HepG2 (cell line): ENCODE data around the gene ANKS1B. TPM values are rescaled to one million over a fixed set of nuclear protein-coding genes. Genes with fewer than 3 reads are reported as not detected.

Experiments
- ATAC-seq: fragments of 200-7000 bp; cut with Tn5 transposase; 3 replicates; pipeline ENCODE4 v1.9.1; 2020; ENCODE audit warnings: mild to moderate bottlenecking, moderate library complexity
- BruUV-seq: library from RNA; stranded (reverse); fragments of 400-500 nt; replicated peaks from 2 replicates; lab custom pipeline; 2021; lab: Mats Ljungman, UMichigan
- CTCF ChIA-PET: fragments of 300-600 bp; formaldehyde crosslinking; extraction: SDS; loops from one replicate; lab custom pipeline; 2021; ENCODE audit warnings: low total read pairs, inconsistent platforms, low intra/inter-chr PET ratio; lab: Yijun Ruan, JAX
- POLR2A ChIA-PET: fragments of 350-600 bp; sonication (Branson Sonifier 250); formaldehyde crosslinking; loops from one replicate; lab custom pipeline; 2020; ENCODE audit warnings: antibody characterized with exemption, inconsistent platforms; lab: Yijun Ruan, JAX
- DNase-seq: peaks from one replicate; pipeline ENCODE4 v3.0.0-alpha.2; 2015; ENCODE audit warnings: low spot score
- FAIRE-seq: peaks from 3 replicates; lab custom pipeline; 2011; peaks lifted over from hg19 to GRCh38; lab: Jason Lieb, UNC
- H2AFZ ChIP-seq: one replicate; pipeline ENCODE4 v1.6.1; 2011; ENCODE audit warnings: low read length, inconsistent platforms
- H3K27ac ChIP-seq: fragments of 300-600 bp; 3 replicates; pipeline ENCODE4 v1.8.0; 2011; ENCODE audit warnings: mixed run types, mild to moderate bottlenecking, mixed read lengths, low read length, inconsistent platforms; ENCODE audit not compliant: insufficient read depth; ENCODE audit errors: extremely low read length
- H3K27me3 ChIP-seq, 2 experiments: fragments of 200-600 bp in 1 of 2; 2 replicates in 1 of 2; 3 replicates in 1 of 2; pipeline versions ENCODE4 v1.6.0 to v1.8.0; 2011; ENCODE audit warnings: low read length in 2 of 2, mild to moderate bottlenecking in 2 of 2, moderate library complexity in 2 of 2, inconsistent platforms in 1 of 2; ENCODE audit not compliant: insufficient read depth in 2 of 2, control insufficient read depth in 1 of 2
- H3K36me3 ChIP-seq, 2 experiments: fragments of 200-600 bp in 1 of 2; replicated peaks in 1 of 2; 2 replicates in 1 of 2; 3 replicates in 1 of 2; pipeline versions ENCODE4 v1.5.1 to v1.8.0; 2011; ENCODE audit warnings: low read length in 2 of 2, inconsistent platforms in 1 of 2; ENCODE audit not compliant: insufficient read depth in 2 of 2, control insufficient read depth in 1 of 2
- H3K4me1 ChIP-seq: 2 replicates; pipeline ENCODE4 v1.5.1; 2012; ENCODE audit warnings: low read length, inconsistent platforms; ENCODE audit not compliant: insufficient read depth
- H3K4me2 ChIP-seq: 2 replicates; pipeline ENCODE4 v1.6.0; 2011; ENCODE audit warnings: low read depth, low read length, inconsistent platforms
- H3K4me3 ChIP-seq, 3 experiments: fragments of 200-600 bp in 1 of 3; sonication (generic), shearing (Covaris generic) in 1 of 3; replicated peaks in 1 of 3; 2 replicates each; pipeline ENCODE4 v1.5.1; 2011 to 2016; ENCODE audit warnings: low read length in 3 of 3, inconsistent platforms in 2 of 3, low read depth in 2 of 3, mild to moderate bottlenecking in 2 of 3, control low read depth in 1 of 3, mixed read lengths in 1 of 3; ENCODE audit not compliant: insufficient read depth in 1 of 3
- H3K79me2 ChIP-seq: one replicate; pipeline ENCODE4 v1.6.1; 2011; ENCODE audit warnings: low read length, inconsistent platforms; ENCODE audit not compliant: insufficient read depth
- H3K9ac ChIP-seq: 2 replicates; pipeline ENCODE4 v1.6.0; 2011; ENCODE audit warnings: mild to moderate bottlenecking, low read depth, low read length, inconsistent platforms; ENCODE audit not compliant: insufficient read depth
- H3K9me3 ChIP-seq: 2 replicates; pipeline ENCODE4 v1.5.1; 2012; ENCODE audit warnings: mild to moderate bottlenecking, low read length
- H4K20me1 ChIP-seq: 2 replicates; pipeline ENCODE4 v1.6.0; 2011; ENCODE audit warnings: inconsistent platforms, mild to moderate bottlenecking, low read length, moderate library complexity; ENCODE audit not compliant: insufficient read depth
- AGO2 ChIP-seq: fragments of 200-400 bp; formaldehyde crosslinking; optimal IDR thresholded peaks from 2 replicates; pipeline ENCODE3; 2017; ENCODE audit warnings: mild to moderate bottlenecking, low read depth, low read length, moderate library complexity
- CEBPB ChIP-seq: IDR thresholded peaks from 2 replicates; pipeline ENCODE4 v1.6.1; 2011; ENCODE audit warnings: low read depth, low read length, improper control_type of control experiment, borderline replicate concordance
- ZHX2 ChIP-seq, 2 experiments: sonication (generic) in 1 of 2; formaldehyde crosslinking in 1 of 2; IDR thresholded peaks; 2 replicates each; pipeline versions ENCODE4 v1.6.1 to v1.9.0; 2014 to 2022; ENCODE audit warnings: antibody characterized with exemption in 1 of 2, borderline replicate concordance in 1 of 2, inconsistent platforms in 1 of 2, low read depth in 1 of 2, missing genetic modification reagents in 1 of 2
- ZNF12 ChIP-seq: sonication (generic); formaldehyde crosslinking; IDR thresholded peaks from 2 replicates; pipeline ENCODE4 v1.5.0; 2020; ENCODE audit warnings: missing genetic modification reagents
- ZNF143 ChIP-seq: sonication (generic); formaldehyde crosslinking; IDR thresholded peaks from 2 replicates; pipeline ENCODE4 v1.4.0; 2020; ENCODE audit warnings: missing genetic modification reagents
- ZNF615 ChIP-seq: sonication (generic); formaldehyde crosslinking; IDR thresholded peaks from 2 replicates; pipeline ENCODE4 v1.5.0; 2020; ENCODE audit warnings: mild to moderate bottlenecking, missing genetic modification reagents, borderline replicate concordance
- WGBS: methylation state at CpG from one replicate; pipeline ENCODE4 v1.1.6; 2017; ENCODE audit warnings: low lambda C conversion rate; 5-methylcytosine and 5-hydroxymethylcytosine counted together
- in situ Hi-C: cut with HindIII; loops from 2 replicates; pipeline ENCODE4 v1.10.0; 2017; ENCODE audit warnings: low pct_unique_long_range_greater_than_20kb; ENCODE audit not compliant: extremely low pct_ligation_motif_present
- intact Hi-C: fragments of 100-400 bp; cut with micrococcal nuclease; formaldehyde crosslinking; loops from one replicate; pipeline ENCODE4 v1.10.0; 2022; ENCODE audit not compliant: unreplicated experiment
- polyA plus RNA-seq, 8 experiments: library from polyadenylated mRNA; depleted of rRNA in 3 of 8; stranded (reverse) in 7 of 8; unstranded in 1 of 8; fragments of >200 nt; fragmentation: Illumina TruSeq in 4 of 8; extraction: Trizol in 4 of 8; gene quantifications; 2 replicates each; pipeline versions ENCODE4 v1.2.1 to v1.2.3, GENCODE V29; 2011 to 2016; ENCODE audit warnings: low read depth in 4 of 8, missing spikeins in 1 of 8, mixed read lengths in 1 of 8; ENCODE audit not compliant: insufficient read depth in 1 of 8
- total RNA-seq, 5 experiments: library from RNA; depleted of rRNA; stranded (reverse); fragments of >200 nt; fragmentation: Illumina TruSeq; extraction: Trizol; gene quantifications; 2 replicates each; pipeline ENCODE4 v1.2.3, GENCODE V29; 2016; ENCODE audit warnings: low read depth in 1 of 5

ANKS1B gene
- total and polyA plus RNA-seq, 2 of the 13 experiments (the other 11 are each of a cell fraction or from before 2014, with no cell fraction given): 0.15 TPM; not detected in 1

GRCh38 chr12:99146185-99146584, 838.6 kb downstream of the ANKS1B start:
- no peak overlapping the region for H3K27ac ChIP-seq
- ATAC-seq: no peak
- 15% methylated on average over 5 of the region's 5 CpGs for WGBS
- H4K20me1 ChIP-seq: no peaks in the 10 kb centered on the region
- no peaks in the 10 kb centered on the region for H3K36me3 ChIP-seq
- no peaks in the 10 kb centered on the region for H3K27me3 ChIP-seq
- POLR2A ChIA-PET: no interaction called here
- no peak overlapping the region for H2AFZ ChIP-seq
- no peaks in the 10 kb centered on the region for H3K4me1 ChIP-seq
- peak overlapping the region; percentile 14; the same call in 1 of the 2 replicates for H3K4me2 ChIP-seq
- TF ChIP-seq CEBPB: 0 out of 2 replicates have a peak, but pooled peaks have one; percentile 8
- no peak for TF ChIP-seq AGO2
- TF ChIP-seq ZNF143 (CRISPR knock-in tag): no peak
- no peak for TF ChIP-seq ZNF12 (CRISPR knock-in tag)
- TF ChIP-seq ZNF615: no peak
- TF ChIP-seq ZHX2 (IDR thresholded peaks at IDR 0.05; ENCODE audit: low read depth): no peak
- no peak for TF ChIP-seq ZHX2 (CRISPR knock-in tag; IDR thresholded peaks at IDR 0.05; ENCODE audit: borderline replicate concordance)
- TF ChIP-seq, all 625 proteins: peak for 1
- no peak overlapping the region for H3K4me3 ChIP-seq
- no TSS peak for BruUV-seq
- in situ Hi-C loops (no loop called here), intact Hi-C loops (no loop called here)
- DNase-seq (no peak), FAIRE-seq (no peak)
- H3K79me2 ChIP-seq: no peaks in the 10 kb centered on the region
- CTCF ChIA-PET: no interaction called here
- H3K9me3 ChIP-seq: no peaks in the 10 kb centered on the region; the same call in 1 of the 2 replicates
- no peak overlapping the region for H3K9ac ChIP-seq
